Spleen (tissue), 11 donors: ENCODE measurements around the gene OR2S2. TPM values are rescaled to one million over a fixed set of nuclear protein-coding genes. Genes with fewer than 3 reads are reported as not detected.

Experiments
- DNase-seq: peaks from one replicate; pipeline ENCODE4 v3.0.0-alpha.2; 2020
- H3K27ac ChIP-seq, 8 donors: fragments of 200-600 bp; sonication (generic) in 7 of 8; 1 replicate in 4 of 8; 2 replicates in 4 of 8; pipeline versions ENCODE4 v1.5.0 to v1.8.0; 2016 to 2021; ENCODE audit warnings: inconsistent platforms in 4 of 8, mild to moderate bottlenecking in 4 of 8, moderate library complexity in 1 of 8
- H3K27me3 ChIP-seq, 7 donors: fragments of 200-600 bp; sonication (generic) in 6 of 7; replicated peaks in 1 of 7; 1 replicate in 4 of 7; 2 replicates in 3 of 7; pipeline versions ENCODE4 v1.5.0 to v1.8.0; 2016 to 2021; ENCODE audit warnings: inconsistent platforms in 3 of 7, mild to moderate bottlenecking in 1 of 7
- H3K36me3 ChIP-seq, 6 donors: fragments of 200-600 bp; sonication (generic) in 5 of 6; 1 replicate in 4 of 6; 2 replicates in 2 of 6; pipeline versions ENCODE4 v1.5.0 to v1.8.0; 2016 to 2021; ENCODE audit warnings: inconsistent platforms in 2 of 6
- H3K4me1 ChIP-seq, 6 donors: fragments of 200-600 bp; sonication (generic) in 5 of 6; 1 replicate in 3 of 6; 2 replicates in 3 of 6; pipeline versions ENCODE4 v1.5.0 to v1.8.0; 2016 to 2021; ENCODE audit warnings: inconsistent platforms in 3 of 6
- H3K4me3 ChIP-seq, 8 donors: fragments of 200-600 bp; sonication (generic) in 7 of 8; 1 replicate in 4 of 8; 2 replicates in 4 of 8; pipeline versions ENCODE4 v1.5.0 to v1.8.0; 2016 to 2021; ENCODE audit warnings: inconsistent platforms in 4 of 8, mild to moderate bottlenecking in 4 of 8, moderate library complexity in 2 of 8
- H3K9me3 ChIP-seq, 8 donors: fragments of 200-600 bp; sonication (generic) in 7 of 8; 1 replicate in 4 of 8; 2 replicates in 4 of 8; pipeline versions ENCODE4 v1.5.0 to v1.8.0; 2016 to 2021; ENCODE audit warnings: inconsistent platforms in 4 of 8
- POLR2A ChIP-seq, 3 donors: fragments of 450-650 bp; IDR thresholded peaks; one replicate each; pipeline ENCODE4 v1.5.1; 2017; ENCODE audit warnings: antibody characterized with exemption in 3 of 3, mild to moderate bottlenecking in 1 of 3
- POLR2AphosphoS5 ChIP-seq, 3 donors: sonication (generic); formaldehyde crosslinking; IDR thresholded peaks; one replicate each; pipeline ENCODE4 v1.5.1; 2017; ENCODE audit warnings: antibody characterized with exemption in 3 of 3
- WGBS, 5 donors: extraction: QIAGEN DNeasy Blood & Tissue Kit in 3 of 5; methylation state at CpG; one replicate each; pipeline versions ENCODE4 v1.1.5 to v1.1.7; 2013 to 2018; 5-methylcytosine and 5-hydroxymethylcytosine counted together
- intact Hi-C: fragments of 100-400 bp; cut with DNase I; formaldehyde crosslinking; loops from one replicate; pipeline ENCODE4 v1.15.0; 2023; ENCODE audit warnings: low total_unique reads
- polyA plus RNA-seq, 3 donors: library from polyadenylated mRNA; stranded (reverse); fragments of 200-250 nt; gene quantifications; one replicate each; pipeline ENCODE4 v1.2.1, GENCODE V29; 2013
- total RNA-seq, 7 donors: library from RNA; depleted of rRNA in 3 of 7; stranded (reverse); fragments of >200 nt in 3 of 7; fragmentation: NEBNext Ultra II Directional in 4 of 7; extraction: Animal tissue kit (Norgen Biotek cat#: 25700) in 4 of 7; gene quantifications; one replicate each; pipeline versions ENCODE4 v1.1.0 to v1.2.1, GENCODE V29; 2016 to 2021
- TF ChIP-seq, protein P1 (sequence below), 11 experiments: fragments of 200-600 bp in 7 of 11; fragments of 450-650 bp in 4 of 11; sonication (generic) in 4 of 11; IDR thresholded peaks in 8 of 11; conservative IDR thresholded peaks in 3 of 11; 1 replicate in 7 of 11; 2 replicates in 4 of 11; pipeline versions ENCODE4 v1.4.0 to v1.8.0; 2016 to 2021; ENCODE audit warnings: antibody characterized with exemption in 11 of 11, inconsistent platforms in 4 of 11, mild to moderate bottlenecking in 1 of 11
- donor health status: healthy with polysubstance abuse.
- donor health status: DM: no; HTN: no; CAD: no; lungs with moderate emphysema.
- donor health status: DM: no; HTN: no; CAD: no.
- donor health status: Bipolar disorder and iron deficiency.
- donor health status: healthy.
- donor health status: DM: no; HTN: no; CAD: no.
- donor health status: DM: yes; HTN: yes; CAD: no.

The OR2S2 gene
- total and polyA plus RNA-seq, 10 donors = not detected

DNA sequence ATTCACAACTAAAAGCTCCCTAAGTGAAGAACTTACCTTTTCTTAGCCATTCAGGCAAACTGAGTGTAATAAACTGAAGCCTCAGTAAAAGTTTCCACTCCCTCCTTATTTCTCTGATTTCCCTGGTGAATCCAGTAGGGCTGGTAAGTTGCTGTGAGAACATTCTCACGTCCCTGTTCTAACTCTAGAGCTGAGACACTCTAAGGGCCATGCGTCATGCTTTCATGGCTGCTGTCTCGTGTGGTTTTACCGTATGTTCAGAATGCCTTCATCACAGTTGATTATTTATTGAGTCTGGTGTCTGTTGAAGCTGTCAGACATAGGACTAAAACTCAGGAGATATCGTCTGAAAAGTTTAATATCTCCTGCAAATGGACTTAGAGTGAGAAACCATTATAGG lies 1.3 kb downstream of the OR2S2 start:
- TF ChIP-seq POLR2A (IDR thresholded peaks at IDR 0.05) (no peak), POLR2AphosphoS5 (IDR thresholded peaks at IDR 0.05) (no peak)
- TF ChIP-seq, protein P1, sequence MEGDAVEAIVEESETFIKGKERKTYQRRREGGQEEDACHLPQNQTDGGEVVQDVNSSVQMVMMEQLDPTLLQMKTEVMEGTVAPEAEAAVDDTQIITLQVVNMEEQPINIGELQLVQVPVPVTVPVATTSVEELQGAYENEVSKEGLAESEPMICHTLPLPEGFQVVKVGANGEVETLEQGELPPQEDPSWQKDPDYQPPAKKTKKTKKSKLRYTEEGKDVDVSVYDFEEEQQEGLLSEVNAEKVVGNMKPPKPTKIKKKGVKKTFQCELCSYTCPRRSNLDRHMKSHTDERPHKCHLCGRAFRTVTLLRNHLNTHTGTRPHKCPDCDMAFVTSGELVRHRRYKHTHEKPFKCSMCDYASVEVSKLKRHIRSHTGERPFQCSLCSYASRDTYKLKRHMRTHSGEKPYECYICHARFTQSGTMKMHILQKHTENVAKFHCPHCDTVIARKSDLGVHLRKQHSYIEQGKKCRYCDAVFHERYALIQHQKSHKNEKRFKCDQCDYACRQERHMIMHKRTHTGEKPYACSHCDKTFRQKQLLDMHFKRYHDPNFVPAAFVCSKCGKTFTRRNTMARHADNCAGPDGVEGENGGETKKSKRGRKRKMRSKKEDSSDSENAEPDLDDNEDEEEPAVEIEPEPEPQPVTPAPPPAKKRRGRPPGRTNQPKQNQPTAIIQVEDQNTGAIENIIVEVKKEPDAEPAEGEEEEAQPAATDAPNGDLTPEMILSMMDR (IDR thresholded peaks at IDR 0.05 in 8 of 11, conservative IDR thresholded peaks at IDR 0.05 in 3 of 11) = no peak
- Histone ChIP-seq H3K9me3 (no peaks in the 10 kb centered on the region), H3K4me3 (no peak overlapping the region), H3K36me3 (no peaks in the 10 kb centered on the region), H3K4me1 (peaks cover 0 to 8% (median 5%) of the 10 kb centered on the region in 6 donors), H3K27me3 (peaks cover 0 to 43% (median 0%) of the 10 kb centered on the region in 7 donors), H3K27ac (no peak overlapping the region)
- intact Hi-C loops = loop anchor here (5.0 kb wide), 1 partner anchor 66 kb away; no protein-coding TSS in a partner anchor
- no peak for DNase-seq
- WGBS, 5 donors = 80 to 87% (median 82%) methylated on average over 5 of the region's 5 CpGs

DNA sequence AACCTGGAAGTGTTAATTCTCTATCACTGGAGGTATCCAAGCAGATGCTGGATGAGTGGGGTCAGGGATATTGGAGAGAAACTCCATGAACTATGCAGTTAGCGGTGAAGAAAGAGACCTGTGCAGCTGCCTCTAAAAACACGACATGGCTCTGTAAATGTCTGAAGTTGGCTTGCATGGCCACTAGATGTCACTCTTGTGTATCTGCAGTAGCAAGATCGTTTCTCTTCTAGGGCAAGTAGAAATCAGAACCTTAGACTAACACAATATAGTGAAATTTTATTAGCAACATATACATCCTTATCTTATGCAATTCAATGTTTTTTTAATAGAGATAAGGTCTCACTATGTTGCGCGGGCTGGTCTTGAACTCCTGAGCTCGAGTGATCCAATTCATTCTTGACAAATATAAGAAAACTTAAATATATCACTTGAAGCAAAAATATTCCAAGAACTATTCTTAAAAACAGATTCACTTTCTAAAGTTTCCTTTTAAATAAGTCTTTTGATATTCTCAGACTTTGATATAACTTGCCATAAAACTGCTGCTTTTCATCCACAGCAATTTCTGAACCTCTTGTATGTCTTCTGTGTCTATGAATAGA lies 2.9 kb downstream of the OR2S2 start:
- no peaks in the 10 kb centered on the region for H3K9me3 ChIP-seq
- TF ChIP-seq, protein P1 (IDR thresholded peaks at IDR 0.05 in 8 of 11, conservative IDR thresholded peaks at IDR 0.05 in 3 of 11) = peak; percentile 28 to 82 (median 75)
- TF ChIP-seq POLR2A (IDR thresholded peaks at IDR 0.05) (no peak), POLR2AphosphoS5 (IDR thresholded peaks at IDR 0.05) (no peak)
- H3K36me3 ChIP-seq = no peaks in the 10 kb centered on the region
- peaks cover 0 to 38% (median 0%) of the 10 kb centered on the region in 7 donors for H3K27me3 ChIP-seq
- H3K4me3 ChIP-seq = no peak overlapping the region
- intact Hi-C loops = loop anchor here (5.0 kb wide), 1 partner anchor 67 kb away; no protein-coding TSS in a partner anchor
- H3K27ac ChIP-seq = no peak overlapping the region
- WGBS, 5 donors = 10 to 16% (median 15%) methylated on average over 6 of the region's 6 CpGs
- no peak for DNase-seq
- peaks cover 0 to 8% (median 5%) of the 10 kb centered on the region in 6 donors for H3K4me1 ChIP-seq

DNA sequence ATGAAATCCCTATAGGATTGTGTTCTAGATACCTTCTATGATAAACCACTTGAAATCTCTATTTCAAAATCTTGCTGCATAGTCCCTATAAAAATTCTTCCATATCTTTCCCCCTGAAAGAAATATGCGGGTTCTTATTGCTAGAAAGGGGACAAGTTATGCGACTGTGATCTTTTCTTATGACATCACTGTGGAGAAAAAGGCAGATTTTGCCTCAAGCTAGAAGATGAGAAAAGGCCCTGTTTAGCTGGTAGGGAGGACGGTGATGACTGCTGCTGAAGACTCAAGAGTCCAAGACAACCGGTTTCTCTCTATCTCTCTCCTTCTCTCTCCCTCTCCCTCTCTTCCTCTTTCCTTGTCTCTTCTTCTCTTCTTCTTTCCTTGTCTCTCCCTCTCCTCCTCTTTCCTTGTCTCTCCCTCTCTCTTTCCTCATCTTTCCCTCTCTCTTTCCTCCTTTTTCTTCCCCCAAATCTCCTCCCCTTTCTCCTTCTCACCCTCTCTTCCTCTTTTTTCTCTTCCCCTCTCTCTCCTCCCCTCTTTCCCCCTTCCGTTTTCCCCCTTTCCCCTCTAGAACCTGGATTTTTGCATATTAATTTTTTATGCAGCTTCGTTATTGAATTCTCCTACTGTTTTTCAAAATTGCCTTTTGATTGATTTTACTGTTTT lies 5.3 kb downstream of the OR2S2 start:
- Histone ChIP-seq H3K36me3 (no peaks in the 10 kb centered on the region), H3K27me3 (peaks cover 0 to 42% (median 0%) of the 10 kb centered on the region in 7 donors), H3K9me3 (no peaks in the 10 kb centered on the region), H3K4me3 (no peak overlapping the region), H3K4me1 (peaks cover 0 to 24% (median 9%) of the 10 kb centered on the region in 6 donors), H3K27ac (no peak overlapping the region)
- intact Hi-C loops = no loop called here
- 70 to 86% (median 81%) methylated on average over 6 of the region's 6 CpGs for WGBS, 5 donors
- no peak for DNase-seq
- TF ChIP-seq, protein P1 (IDR thresholded peaks at IDR 0.05 in 8 of 11, conservative IDR thresholded peaks at IDR 0.05 in 3 of 11) = no peak
- TF ChIP-seq POLR2AphosphoS5 (IDR thresholded peaks at IDR 0.05) = no peak
- TF ChIP-seq POLR2A (IDR thresholded peaks at IDR 0.05) = no peak

DNA sequence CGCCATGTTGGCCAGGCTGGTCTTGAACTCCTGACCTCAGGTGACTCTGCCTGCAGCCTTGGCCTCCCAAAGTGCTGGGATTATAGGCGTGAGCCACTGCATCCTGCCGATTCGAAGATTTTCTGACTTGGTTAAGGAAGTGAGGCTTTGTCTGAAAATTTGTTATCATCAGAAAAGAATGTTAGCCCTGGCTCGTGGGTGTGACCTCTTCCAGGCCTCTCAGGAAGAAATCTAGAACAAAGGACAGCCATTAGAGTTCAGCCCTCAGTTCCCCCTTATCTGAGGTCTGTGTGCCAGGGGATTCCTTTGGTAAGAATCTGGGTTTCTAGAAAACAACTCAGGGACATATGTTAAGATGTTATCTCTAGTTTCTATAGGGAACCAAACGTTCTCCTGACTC lies 6.2 kb downstream of the OR2S2 start:
- Histone ChIP-seq H3K4me3 (no peak overlapping the region), H3K27ac (peak overlapping the region in 2 of 8 donors; percentile 17 to 44), H3K36me3 (no peaks in the 10 kb centered on the region), H3K27me3 (peaks cover 0 to 37% (median 0%) of the 10 kb centered on the region in 7 donors), H3K4me1 (peaks cover 0 to 24% (median 9%) of the 10 kb centered on the region in 6 donors), H3K9me3 (no peaks in the 10 kb centered on the region)
- DNase-seq = no peak
- intact Hi-C loops = no loop called here
- 50 to 63% (median 54%) methylated on average over 6 of the region's 6 CpGs for WGBS, 5 donors
- TF ChIP-seq POLR2A (IDR thresholded peaks at IDR 0.05) (no peak), POLR2AphosphoS5 (IDR thresholded peaks at IDR 0.05) (peak in 2 of 3 donors; percentile 22 to 47)
- TF ChIP-seq, protein P1 (IDR thresholded peaks at IDR 0.05 in 8 of 11, conservative IDR thresholded peaks at IDR 0.05 in 3 of 11) = no peak
